ENCODE results near the gene TSC2.
"Not testable (repeated sequence)": the region's sequence is repeated elsewhere in the genome, so short reads cannot be mapped to it uniquely, and the experiment has no call there.

Gene TSC2

GRCh38 chr16:2124377-2124693 lies 76.5 kb downstream of the TSC2 start:
- not testable (repeated sequence) for DNase-seq (ENCODE audit: extremely low read depth, low read depth)

- DNase-seq (ENCODE audit: extremely low read depth, low read depth): not testable (repeated sequence)
Observed at GRCh38 chr16:2124694-2125444, 77.1 kb downstream of the TSC2 start.

GRCh38 chr16:2125609-2126008 lies 77.8 kb downstream of the TSC2 start:
- DNase-seq (ENCODE audit: extremely low read depth, low read depth): not testable (repeated sequence)

GRCh38 chr16:2126161-2126743 lies 78.5 kb downstream of the TSC2 start:
- not testable (repeated sequence) for DNase-seq (ENCODE audit: extremely low read depth, low read depth)

GRCh38 chr16:2126928-2127556 lies 79.3 kb downstream of the TSC2 start:
- DNase-seq (ENCODE audit: extremely low read depth, low read depth): not testable (repeated sequence)

GRCh38 chr16:2127630-2128280 lies 80.0 kb downstream of the TSC2 start:
- not testable (repeated sequence) for DNase-seq (ENCODE audit: extremely low read depth, low read depth)

GRCh38 chr16:2129251-2129650 lies 81.5 kb downstream of the TSC2 start:
- DNase-seq (ENCODE audit: extremely low read depth, low read depth): not testable (repeated sequence)

- not testable (repeated sequence) for DNase-seq (ENCODE audit: extremely low read depth, low read depth)
Observed at GRCh38 chr16:2129890-2130447, 82.2 kb downstream of the TSC2 start.

- not testable (repeated sequence) for DNase-seq (ENCODE audit: extremely low read depth, low read depth)
Observed at GRCh38 chr16:2133797-2134196, 86.0 kb downstream of the TSC2 start.

GRCh38 chr16:2135071-2135470 lies 87.3 kb downstream of the TSC2 start:
- DNase-seq (ENCODE audit: extremely low read depth, low read depth): not testable (repeated sequence)

GRCh38 chr16:2135770-2136490 lies 88.1 kb downstream of the TSC2 start, which contains the start of gene PKD1:
Gene PKD1 (minus strand): TSS chr16:2135898. CDS start chr16:2135689, 209 bp downstream.
- DNase-seq (ENCODE audit: extremely low read depth, low read depth): peak; percentile 90

Data from AG09319 (cell line).